Activated CD8-positive, alpha-beta T cell treated with anti-CD3 and anti-CD28 coated beads for 36 hours (primary cell): Measurements from ENCODE around the gene USP17L13. TPM values are rescaled to one million over a fixed set of nuclear protein-coding genes. Genes with fewer than 3 reads are reported as not detected.
"Not testable (repeated sequence)": the region's sequence is repeated elsewhere in the genome, so short reads cannot be mapped to it uniquely, and the experiment has no call there.

Source experiments
- ATAC-seq: fragments of 200-7000 bp; cut with Tn5 transposase; one replicate; pipeline ENCODE4 v1.10.0; 2021; ENCODE audit warnings: mild to moderate bottlenecking, moderate library complexity
- CTCF ChIA-PET: fragments of 350-600 bp; sonication (Branson Sonifier 250); formaldehyde crosslinking; loops from one replicate; lab custom pipeline; 2021; ENCODE audit warnings: antibody characterized with exemption; lab: Charles Lee
- POLR2A ChIA-PET: fragments of 350-600 bp; sonication (Branson Sonifier 250); formaldehyde crosslinking; loops from one replicate; lab custom pipeline; 2021; ENCODE audit warnings: antibody characterized with exemption; lab: Charles Lee
- DNase-seq: peaks from one replicate; pipeline ENCODE4 v3.0.0-alpha.2; 2020
- H3K27ac Mint-ChIP-seq: one replicate; pipeline ENCODE4 v1.8.0; 2021; ENCODE audit warnings: mild to moderate bottlenecking, mixed read lengths
- H3K27me3 Mint-ChIP-seq: one replicate; pipeline ENCODE4 v1.8.0; 2021; ENCODE audit warnings: mixed read lengths
- H3K36me3 Mint-ChIP-seq: one replicate; pipeline ENCODE4 v1.8.0; 2021; ENCODE audit warnings: low read depth, mixed read lengths
- H3K4me1 Mint-ChIP-seq: one replicate; pipeline ENCODE4 v1.8.0; 2021; ENCODE audit warnings: low read depth, mixed read lengths
- H3K4me3 Mint-ChIP-seq: one replicate; pipeline ENCODE4 v1.8.0; 2021; ENCODE audit warnings: mild to moderate bottlenecking, moderate library complexity, mixed read lengths
- H3K9me3 Mint-ChIP-seq: one replicate; pipeline ENCODE4 v1.8.0; 2021; ENCODE audit warnings: mixed read lengths
- intact Hi-C: fragments of 100-400 bp; cut with micrococcal nuclease; formaldehyde crosslinking; loops from one replicate; pipeline ENCODE4 v1.10.0; 2022
- total RNA-seq, 2 experiments: library from RNA; stranded (reverse); gene quantifications; one replicate each; pipeline ENCODE4 v1.2.3, GENCODE V29; 2021

The USP17L13 gene
- total RNA-seq = not detected

- POLR2A ChIA-PET, CTCF ChIA-PET, H3K27me3 Mint-ChIP-seq, ATAC-seq, H3K27ac Mint-ChIP-seq, DNase-seq, H3K36me3 Mint-ChIP-seq, H3K9me3 Mint-ChIP-seq, H3K4me1 Mint-ChIP-seq, intact Hi-C loops, H3K4me3 Mint-ChIP-seq: not testable (repeated sequence)
These were observed at the start of gene USP17L13 for GRCh38 chr4:9224596-9224995. TSS of gene USP17L13 (plus strand) at chr4:9224896. CDS start at chr4:9224896, 0 bp downstream.

DNA sequence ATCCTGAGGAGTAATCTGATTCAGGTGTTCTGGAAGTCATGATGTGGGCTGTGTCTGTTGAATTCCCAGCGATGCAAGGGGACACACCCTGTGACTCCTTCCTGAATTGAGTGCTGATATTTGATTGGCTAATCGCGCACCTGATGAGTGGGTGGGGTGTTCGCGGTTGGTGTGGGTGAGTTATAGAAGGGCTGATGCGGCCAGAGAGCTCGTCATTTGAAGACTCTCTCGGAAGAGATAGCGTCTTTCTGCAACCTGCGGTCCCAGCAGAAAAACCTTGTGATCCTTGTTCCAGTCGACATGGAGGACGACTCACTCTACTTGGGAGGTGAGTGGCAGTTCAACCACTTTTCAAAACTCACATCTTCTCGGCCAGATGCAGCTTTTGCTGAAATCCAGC lies 14.3 kb upstream of the USP17L13 start, which contains the start of gene USP17L10:
Gene USP17L10 (plus strand): TSS at position 301 of the 400 bp plus-strand sequence. CDS start 0 bp downstream, at position 301.
- DNase-seq, H3K27ac Mint-ChIP-seq, ATAC-seq, H3K36me3 Mint-ChIP-seq, POLR2A ChIA-PET, CTCF ChIA-PET, H3K4me1 Mint-ChIP-seq, H3K9me3 Mint-ChIP-seq, intact Hi-C loops, H3K27me3 Mint-ChIP-seq, H3K4me3 Mint-ChIP-seq: not testable (repeated sequence)

DNA sequence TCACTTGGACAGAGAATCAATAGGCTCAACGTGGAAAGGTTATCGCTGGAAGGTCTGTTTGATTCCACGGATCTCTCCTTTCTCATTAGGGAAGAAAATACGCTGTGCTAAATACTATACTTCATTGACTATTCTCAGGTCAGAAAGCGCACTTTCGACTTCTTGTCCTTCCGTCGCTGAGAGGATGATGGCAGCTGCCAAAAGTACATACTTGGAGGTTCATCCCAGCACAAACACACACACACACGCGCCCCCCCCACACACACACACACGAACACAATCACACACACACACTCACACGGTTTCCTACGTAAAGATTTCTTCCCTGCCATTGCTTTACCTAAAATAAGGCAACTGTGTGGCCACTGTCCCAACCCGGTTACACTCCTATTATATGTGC lies 10.0 kb upstream of the USP17L13 start:
- CTCF ChIA-PET, DNase-seq, H3K4me3 Mint-ChIP-seq: not testable (repeated sequence)

DNA sequence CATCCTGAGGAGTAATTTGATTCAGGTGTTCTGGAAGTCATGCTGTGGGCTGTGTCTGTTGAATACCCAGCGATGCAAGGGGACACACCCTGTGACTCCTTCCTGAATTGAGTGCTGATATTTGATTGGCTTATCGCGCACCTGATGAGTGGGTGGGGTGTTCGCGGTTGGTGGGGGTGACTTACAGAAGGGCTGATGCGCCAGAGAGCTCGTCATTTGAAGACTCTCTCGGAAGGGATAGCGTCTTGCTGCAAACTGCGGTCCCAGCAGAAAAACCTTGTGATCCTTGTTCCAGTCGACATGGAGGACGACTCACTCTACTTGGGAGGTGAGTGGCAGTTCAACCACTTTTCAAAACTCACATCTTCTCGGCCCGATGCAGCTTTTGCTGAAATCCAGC lies 9.6 kb upstream of the USP17L13 start, which contains the start of gene USP17L11:
Gene USP17L11 (plus strand): TSS at position 301 of the 400 bp plus-strand sequence. CDS start 0 bp downstream, at position 301.
- ATAC-seq, H3K9me3 Mint-ChIP-seq, H3K27me3 Mint-ChIP-seq, DNase-seq, POLR2A ChIA-PET, H3K4me3 Mint-ChIP-seq, H3K4me1 Mint-ChIP-seq, H3K36me3 Mint-ChIP-seq, intact Hi-C loops, CTCF ChIA-PET, H3K27ac Mint-ChIP-seq: not testable (repeated sequence)

More for the DNA sequence above, 10.0 kb upstream of the USP17L13 start:
- intact Hi-C loops, H3K27ac Mint-ChIP-seq, H3K9me3 Mint-ChIP-seq, POLR2A ChIA-PET, ATAC-seq, H3K27me3 Mint-ChIP-seq, H3K36me3 Mint-ChIP-seq, H3K4me1 Mint-ChIP-seq: not testable (repeated sequence)

DNA sequence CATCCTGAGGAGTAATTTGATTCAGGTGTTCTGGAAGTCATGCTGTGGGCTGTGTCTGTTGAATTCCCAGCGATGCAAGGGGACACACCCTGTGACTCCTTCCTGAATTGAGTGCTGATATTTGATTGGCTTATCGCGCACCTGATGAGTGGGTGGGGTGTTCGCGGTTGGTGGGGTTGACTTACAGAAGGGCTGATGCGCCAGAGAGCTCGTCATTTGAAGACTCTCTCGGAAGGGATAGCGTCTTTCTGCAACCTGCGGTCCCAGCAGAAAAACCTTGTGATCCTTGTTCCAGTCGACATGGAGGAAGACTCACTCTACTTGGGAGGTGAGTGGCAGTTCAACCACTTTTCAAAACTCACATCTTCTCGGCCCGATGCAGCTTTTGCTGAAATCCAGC lies 4.8 kb upstream of the USP17L13 start, which contains the start of gene USP17L12:
Gene USP17L12 (plus strand): TSS at position 301 of the 400 bp plus-strand sequence. CDS start 0 bp downstream, at position 301.
- H3K4me1 Mint-ChIP-seq, H3K27me3 Mint-ChIP-seq, H3K4me3 Mint-ChIP-seq, POLR2A ChIA-PET, intact Hi-C loops, H3K27ac Mint-ChIP-seq, CTCF ChIA-PET, ATAC-seq, DNase-seq, H3K36me3 Mint-ChIP-seq, H3K9me3 Mint-ChIP-seq: not testable (repeated sequence)

GRCh38 chr4:9230249-9230648 lies 5.6 kb downstream of the USP17L13 start:
- CTCF ChIA-PET, H3K27ac Mint-ChIP-seq, H3K36me3 Mint-ChIP-seq, ATAC-seq, H3K9me3 Mint-ChIP-seq, POLR2A ChIA-PET, H3K4me3 Mint-ChIP-seq, intact Hi-C loops, H3K27me3 Mint-ChIP-seq, H3K4me1 Mint-ChIP-seq: not testable (repeated sequence)
- DNase-seq = peak; percentile 0

DNA sequence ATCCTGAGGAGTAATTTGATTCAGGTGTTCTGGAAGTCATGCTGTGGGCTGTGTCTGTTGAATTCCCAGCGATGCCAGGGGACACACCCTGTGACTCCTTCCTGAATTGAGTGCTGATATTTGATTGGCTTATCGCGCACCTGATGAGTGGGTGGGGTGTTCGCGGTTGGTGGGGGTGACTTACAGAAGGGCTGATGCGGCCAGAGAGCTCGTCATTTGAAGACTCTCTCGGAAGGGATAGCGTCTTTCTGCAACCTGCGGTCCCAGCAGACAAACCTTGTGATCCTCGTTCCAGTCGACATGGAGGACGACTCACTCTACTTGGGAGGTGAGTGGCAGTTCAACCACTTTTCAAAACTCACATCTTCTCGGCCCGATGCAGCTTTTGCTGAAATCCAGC lies 9.4 kb downstream of the USP17L13 start, which contains the start of gene USP17L15:
Gene USP17L15 (plus strand): TSS at position 301 of the 400 bp plus-strand sequence. CDS start 0 bp downstream, at position 301.
- H3K27me3 Mint-ChIP-seq, DNase-seq, H3K27ac Mint-ChIP-seq, H3K4me1 Mint-ChIP-seq, POLR2A ChIA-PET, H3K9me3 Mint-ChIP-seq, ATAC-seq, CTCF ChIA-PET, H3K4me3 Mint-ChIP-seq, H3K36me3 Mint-ChIP-seq, intact Hi-C loops: not testable (repeated sequence)

DNA sequence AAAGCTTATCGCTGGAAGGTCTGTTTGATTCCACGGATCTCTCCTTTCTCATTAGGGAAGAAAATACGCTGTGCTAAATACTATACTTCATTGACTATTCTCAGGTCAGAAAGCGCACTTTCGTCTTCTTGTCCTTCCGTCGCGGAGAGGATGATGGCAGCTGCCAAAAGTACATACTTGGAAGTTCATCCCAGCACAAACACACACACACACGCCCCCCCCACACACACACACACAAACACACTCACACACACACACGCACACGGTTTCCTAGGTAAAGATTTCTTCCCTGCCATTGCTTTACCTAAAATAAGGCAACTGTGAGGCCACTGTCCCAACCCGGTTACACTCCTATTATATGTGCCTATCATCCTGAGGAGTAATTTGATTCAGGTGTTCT lies 13.8 kb downstream of the USP17L13 start:
- H3K27me3 Mint-ChIP-seq, H3K9me3 Mint-ChIP-seq, intact Hi-C loops, CTCF ChIA-PET, H3K27ac Mint-ChIP-seq, H3K4me3 Mint-ChIP-seq, H3K4me1 Mint-ChIP-seq, H3K36me3 Mint-ChIP-seq, POLR2A ChIA-PET, ATAC-seq, DNase-seq: not testable (repeated sequence)

DNA sequence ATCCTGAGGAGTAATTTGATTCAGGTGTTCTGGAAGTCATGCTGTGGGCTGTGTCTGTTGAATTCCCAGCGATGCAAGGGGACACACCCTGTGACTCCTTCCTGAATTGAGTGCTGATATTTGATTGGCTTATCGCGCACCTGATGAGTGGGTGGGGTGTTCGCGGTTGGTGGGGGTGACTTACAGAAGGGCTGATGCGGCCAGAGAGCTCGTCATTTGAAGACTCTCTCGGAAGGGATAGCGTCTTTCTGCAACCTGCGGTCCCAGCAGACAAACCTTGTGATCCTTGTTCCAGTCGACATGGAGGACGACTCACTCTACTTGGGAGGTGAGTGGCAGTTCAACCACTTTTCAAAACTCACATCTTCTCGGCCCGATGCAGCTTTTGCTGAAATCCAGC lies 18.9 kb downstream of the USP17L13 start, which contains the start of gene USP17L17:
Gene USP17L17 (plus strand): TSS at position 301 of the 400 bp plus-strand sequence. CDS start 0 bp downstream, at position 301.
- H3K9me3 Mint-ChIP-seq, H3K4me1 Mint-ChIP-seq, ATAC-seq, H3K4me3 Mint-ChIP-seq, H3K27me3 Mint-ChIP-seq, intact Hi-C loops, POLR2A ChIA-PET, DNase-seq, H3K27ac Mint-ChIP-seq, H3K36me3 Mint-ChIP-seq, CTCF ChIA-PET: not testable (repeated sequence)

DNA sequence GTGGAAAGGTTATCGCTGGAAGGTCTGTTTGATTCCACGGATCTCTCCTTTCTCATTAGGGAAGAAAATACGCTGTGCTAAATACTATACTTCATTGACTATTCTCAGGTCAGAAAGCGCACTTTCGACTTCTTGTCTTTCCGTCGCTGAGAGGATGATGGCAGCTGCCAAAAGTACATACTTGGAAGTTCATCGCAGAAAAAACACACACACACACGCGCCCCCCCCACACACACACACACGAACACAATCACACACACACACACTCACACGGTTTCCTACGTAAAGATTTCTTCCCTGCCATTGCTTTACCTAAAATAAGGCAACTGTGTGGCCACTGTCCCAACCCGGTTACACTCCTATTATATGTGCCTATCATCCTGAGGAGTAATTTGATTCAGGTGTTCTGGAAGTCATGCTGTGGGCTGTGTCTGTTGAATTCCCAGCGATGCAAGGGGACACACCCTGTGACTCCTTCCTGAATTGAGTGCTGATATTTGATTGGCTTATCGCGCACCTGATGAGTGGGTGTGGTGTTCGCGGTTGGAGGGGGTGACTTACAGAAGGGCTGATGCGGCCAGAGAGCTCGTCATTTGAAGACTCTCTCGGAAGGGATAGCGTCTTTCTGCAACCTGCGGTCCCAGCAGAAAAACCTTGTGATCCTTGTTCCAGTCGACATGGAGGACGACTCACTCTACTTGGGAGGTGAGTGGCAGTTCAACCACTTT lies 23.4 kb downstream of the USP17L13 start, which contains the start of gene USP17L18:
Gene USP17L18 (plus strand): TSS at position 678 of the 728 bp plus-strand sequence. CDS start 0 bp downstream, at position 678.
- DNase-seq = peak; percentile 0
- H3K36me3 Mint-ChIP-seq, CTCF ChIA-PET, H3K27ac Mint-ChIP-seq, intact Hi-C loops, H3K4me1 Mint-ChIP-seq, POLR2A ChIA-PET, H3K27me3 Mint-ChIP-seq, H3K9me3 Mint-ChIP-seq, H3K4me3 Mint-ChIP-seq, ATAC-seq: not testable (repeated sequence)

GRCh38 chr4:9253078-9253477 lies 28.4 kb downstream of the USP17L13 start, which contains the start of gene USP17L19:
TSS of gene USP17L19 (plus strand) at chr4:9253378. CDS start at chr4:9253378, 0 bp downstream.
- DNase-seq, H3K27ac Mint-ChIP-seq, CTCF ChIA-PET, intact Hi-C loops, POLR2A ChIA-PET, H3K4me1 Mint-ChIP-seq, H3K27me3 Mint-ChIP-seq, H3K9me3 Mint-ChIP-seq, H3K36me3 Mint-ChIP-seq, H3K4me3 Mint-ChIP-seq, ATAC-seq: not testable (repeated sequence)
